T follicular helper cell (primary cell): Measurements from ENCODE around the gene ZCCHC4.
A peak's percentile ranks its signal among the peaks of the same experiment; 100 is the strongest.
"Not testable (repeated sequence)": the region's sequence is repeated elsewhere in the genome, so short reads cannot be mapped to it uniquely, and the experiment has no call there.

Experiments used
- DNase-seq: peaks from one replicate; pipeline ENCODE4 v3.0.0-alpha.2; 2020; ENCODE audit warnings: low read depth

Gene ZCCHC4

GRCh38 chr4:25320773-25321172 lies 8.2 kb downstream of the ZCCHC4 start:
- DNase-seq: no peak

DNA sequence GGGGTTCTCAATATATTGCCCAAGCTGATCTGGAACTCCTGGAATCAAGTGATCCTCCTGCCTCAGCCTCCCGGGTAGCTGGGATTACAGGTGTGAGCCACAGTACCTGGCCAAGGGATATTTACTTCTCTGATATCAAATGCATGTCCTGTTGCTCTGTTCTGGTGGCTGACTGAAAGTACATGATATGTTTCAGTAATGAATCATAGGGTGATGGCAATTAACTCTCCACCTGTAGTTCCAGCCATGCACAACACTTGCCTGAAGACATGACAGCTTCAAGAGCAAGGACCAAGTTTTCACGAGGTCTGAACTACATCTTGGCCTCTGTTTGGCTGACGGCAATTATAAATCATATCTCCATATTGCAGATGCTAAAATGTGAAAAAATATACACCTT lies 9.1 kb downstream of the ZCCHC4 start:
- no peak for DNase-seq

GRCh38 chr4:25328463-25328862 lies 15.9 kb downstream of the ZCCHC4 start:
- DNase-seq: not testable (repeated sequence)

DNA sequence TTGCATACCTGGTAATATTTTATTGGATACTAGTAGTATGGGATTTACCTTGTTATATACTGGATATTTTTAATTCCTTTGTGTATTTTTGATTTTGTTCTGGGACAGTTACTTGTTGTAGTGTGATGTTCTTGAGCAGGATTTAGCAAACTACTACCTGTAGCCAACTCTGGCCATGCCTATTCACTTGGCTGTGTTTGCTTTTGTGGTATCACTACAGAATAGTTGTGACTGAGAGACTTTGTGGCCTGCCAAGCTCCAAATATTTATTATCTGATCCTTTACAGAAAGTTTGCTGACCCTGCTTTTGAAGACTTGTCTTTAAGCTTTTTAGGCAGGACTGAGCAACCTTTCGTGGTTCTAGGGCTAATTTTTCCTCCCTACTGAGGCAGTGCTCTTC lies 17.8 kb downstream of the ZCCHC4 start:
- DNase-seq: no peak

DNA sequence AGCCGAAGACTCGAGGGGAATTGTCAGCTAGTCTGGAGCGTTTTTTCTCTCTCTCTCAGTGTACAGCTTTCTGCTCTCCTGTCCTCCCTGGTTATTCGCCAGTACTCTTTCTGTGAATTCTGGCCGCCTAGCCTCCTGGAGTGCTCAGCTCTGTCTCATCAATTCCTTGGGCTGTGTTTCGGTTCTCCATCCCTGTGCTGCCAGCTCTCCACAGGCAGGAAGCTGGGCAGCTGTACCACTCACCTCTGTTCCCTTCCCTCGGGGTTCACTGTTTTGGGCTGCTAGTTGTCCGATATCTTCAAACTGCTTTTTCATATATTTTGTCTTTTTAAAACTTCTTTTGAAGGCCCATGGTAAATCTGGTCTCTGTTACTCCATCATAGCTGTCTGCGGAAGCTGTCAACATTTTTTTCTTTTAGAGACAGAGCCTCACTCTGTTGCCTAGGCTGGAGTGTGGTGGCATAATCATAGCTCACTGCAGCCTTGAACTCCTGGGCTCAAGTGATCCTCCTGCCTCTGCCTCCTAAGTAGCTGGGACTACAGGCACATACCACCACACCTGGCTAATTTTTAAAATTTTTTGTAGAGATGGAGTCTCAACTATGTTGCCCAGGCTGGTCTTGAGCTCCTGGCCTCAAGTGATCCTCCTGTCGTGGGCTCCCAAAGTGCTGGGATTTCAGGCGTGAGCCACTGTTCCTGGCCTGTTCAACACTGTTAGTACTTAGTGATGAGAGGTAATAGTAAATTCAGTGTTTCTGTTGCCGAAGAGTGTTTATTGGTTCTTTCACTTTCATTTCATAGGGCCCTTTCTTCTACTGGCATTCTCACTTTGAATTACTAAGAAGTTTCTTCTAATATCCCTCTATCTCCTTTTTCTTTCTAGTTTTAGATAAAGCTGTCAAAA lies 18.6 kb downstream of the ZCCHC4 start:
- no peak for DNase-seq

DNA sequence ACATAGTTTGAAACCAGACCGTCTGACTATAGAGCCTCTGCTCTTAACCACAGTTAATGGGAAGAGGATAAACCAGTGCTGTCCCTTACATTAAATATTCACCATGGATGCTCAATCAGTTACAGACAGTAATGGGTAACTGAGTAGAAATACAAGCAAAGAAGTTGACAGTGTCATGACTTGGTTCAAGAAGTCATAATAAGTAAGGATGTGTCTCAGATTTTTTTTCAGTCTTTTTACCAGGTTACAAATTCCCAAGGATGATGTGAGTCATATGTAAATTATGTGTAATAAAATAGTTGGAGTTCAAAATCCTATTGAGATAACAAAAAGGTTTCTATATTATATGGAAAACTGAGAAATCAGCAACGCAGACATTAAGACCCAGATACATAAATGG lies 31.1 kb downstream of the ZCCHC4 start:
- DNase-seq: no peak

DNA sequence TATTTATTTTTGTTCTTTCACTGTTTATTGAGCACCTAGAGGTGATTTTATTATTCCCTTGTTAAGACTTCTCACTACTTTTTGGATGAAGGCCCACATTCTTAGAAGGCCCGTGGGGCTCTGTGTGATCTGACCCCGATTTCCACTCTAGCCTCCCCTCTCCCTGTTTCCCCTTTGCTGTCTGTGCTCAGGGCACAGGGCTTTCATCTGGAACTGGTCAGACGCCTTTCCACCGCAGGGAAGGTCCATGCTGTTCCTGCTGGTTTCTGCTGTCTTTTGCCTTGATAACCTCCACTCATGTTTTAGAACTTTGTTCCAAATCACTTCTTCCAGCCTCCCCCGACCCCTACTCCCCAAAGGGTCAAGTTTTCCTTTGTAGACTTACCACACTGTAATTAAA lies 33.2 kb downstream of the ZCCHC4 start:
- DNase-seq: no peak

DNA sequence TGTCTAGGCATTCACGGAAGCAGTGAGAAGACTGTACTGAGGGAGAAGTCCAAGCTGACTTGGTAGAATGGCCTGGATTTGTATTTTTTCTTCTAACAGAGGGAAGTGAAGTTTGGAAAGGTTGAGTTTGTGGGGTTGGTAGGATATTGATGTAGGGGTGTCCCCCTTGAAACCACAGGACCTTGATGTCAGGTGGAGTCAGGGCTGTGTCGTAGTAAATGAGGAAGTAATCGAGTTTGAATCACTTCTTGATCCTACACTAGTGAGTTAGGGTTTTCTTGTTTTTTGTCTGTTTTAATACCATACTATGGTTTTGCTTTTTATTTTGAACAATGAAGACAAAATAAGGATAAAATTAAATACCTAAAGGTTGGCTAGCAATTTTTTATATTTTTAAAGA lies 34.3 kb downstream of the ZCCHC4 start:
- no peak for DNase-seq

GRCh38 chr4:25347473-25347872 lies 34.9 kb downstream of the ZCCHC4 start:
- DNase-seq: no peak

GRCh38 chr4:25347971-25348370 lies 35.4 kb downstream of the ZCCHC4 start:
- no peak for DNase-seq

DNA sequence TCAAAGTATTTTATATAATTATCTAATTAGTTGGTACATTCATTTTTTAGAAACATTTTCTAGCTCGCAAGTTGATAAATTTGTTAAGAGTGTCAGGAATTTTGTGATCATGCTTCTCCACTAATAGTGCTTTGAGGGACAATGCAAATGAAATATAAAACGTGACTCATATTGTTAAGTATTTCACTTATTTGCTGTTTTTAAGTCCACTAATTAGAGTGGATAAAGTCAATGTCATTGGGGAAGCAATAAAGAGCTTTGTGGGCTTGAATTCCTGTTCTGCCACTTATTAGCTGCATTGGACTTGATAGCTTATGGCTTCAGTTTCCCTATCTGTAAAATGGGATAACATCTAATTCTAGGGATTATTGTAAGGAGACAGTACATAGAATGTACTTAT lies 38.0 kb downstream of the ZCCHC4 start:
- no peak for DNase-seq

GRCh38 chr4:25351777-25352416 lies 39.3 kb downstream of the ZCCHC4 start:
- DNase-seq: no peak

GRCh38 chr4:25356068-25356467 lies 43.5 kb downstream of the ZCCHC4 start:
- no peak for DNase-seq

GRCh38 chr4:25358515-25359275 lies 46.1 kb downstream of the ZCCHC4 start:
- no peak for DNase-seq

- no peak for DNase-seq
Measured at GRCh38 chr4:25361253-25361652, 48.7 kb downstream of the ZCCHC4 start.

- DNase-seq: no peak
Measured at GRCh38 chr4:25367004-25367621, 54.5 kb downstream of the ZCCHC4 start.

DNA sequence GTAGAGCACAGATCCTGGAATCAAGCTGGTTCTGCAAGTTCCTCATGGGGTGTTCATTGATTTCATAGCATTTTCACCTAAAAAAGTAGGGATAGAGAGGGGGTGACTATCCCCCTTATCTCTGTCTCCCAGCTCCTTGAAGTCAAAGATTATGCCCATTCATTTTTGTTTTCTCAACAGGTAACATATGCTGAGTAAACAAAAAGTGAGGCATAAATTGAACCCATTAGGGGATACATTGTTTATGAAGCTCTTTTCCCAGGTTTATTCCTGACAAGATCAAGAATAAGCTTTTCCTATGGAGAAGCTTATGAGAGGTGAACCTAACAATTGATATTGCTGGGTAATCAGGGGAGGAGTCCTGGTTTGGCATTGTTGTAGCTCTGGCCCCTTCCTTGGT lies 55.3 kb downstream of the ZCCHC4 start:
- DNase-seq: no peak

- DNase-seq: no peak
Measured at GRCh38 chr4:25368315-25368714, 55.7 kb downstream of the ZCCHC4 start.

DNA sequence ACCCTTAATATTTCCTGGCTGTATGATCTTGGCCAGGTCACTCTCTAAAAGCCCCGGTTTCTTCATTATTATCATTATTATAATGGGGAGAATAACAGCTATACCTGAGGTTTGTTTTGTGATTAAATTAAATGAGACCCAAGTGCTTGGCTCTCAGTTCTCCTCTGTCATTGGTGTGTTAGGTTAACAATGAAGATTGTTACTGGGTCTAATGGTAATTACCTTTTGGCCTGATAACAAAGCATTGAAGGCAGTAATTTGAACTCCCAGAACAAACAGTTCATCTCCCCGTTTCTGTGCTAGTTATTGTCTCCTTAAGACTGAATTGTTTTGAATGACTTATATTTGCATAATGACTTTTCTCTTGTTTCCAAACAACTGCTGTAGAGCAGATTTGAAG lies 57.7 kb downstream of the ZCCHC4 start:
- no peak for DNase-seq

DNA sequence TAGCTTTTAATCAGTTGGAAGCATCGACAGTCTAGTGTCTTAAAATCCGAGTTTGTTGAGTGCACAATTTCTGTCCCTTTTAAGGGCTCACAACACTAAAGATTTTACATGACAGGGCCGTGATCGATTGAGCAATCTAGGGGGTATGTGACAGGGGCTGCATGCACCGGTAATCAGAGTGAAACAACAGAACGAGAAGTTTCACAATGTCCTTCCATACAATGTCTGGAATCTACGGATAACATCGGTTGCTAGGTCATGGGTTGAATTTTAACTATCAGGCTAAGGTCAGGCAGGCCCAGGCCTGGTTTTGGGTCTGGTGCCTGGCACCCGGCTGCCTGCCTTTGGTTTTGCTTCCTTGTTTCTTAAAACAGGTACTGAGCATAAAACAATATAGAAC lies 60.0 kb downstream of the ZCCHC4 start:
- not testable (repeated sequence) for DNase-seq

DNA sequence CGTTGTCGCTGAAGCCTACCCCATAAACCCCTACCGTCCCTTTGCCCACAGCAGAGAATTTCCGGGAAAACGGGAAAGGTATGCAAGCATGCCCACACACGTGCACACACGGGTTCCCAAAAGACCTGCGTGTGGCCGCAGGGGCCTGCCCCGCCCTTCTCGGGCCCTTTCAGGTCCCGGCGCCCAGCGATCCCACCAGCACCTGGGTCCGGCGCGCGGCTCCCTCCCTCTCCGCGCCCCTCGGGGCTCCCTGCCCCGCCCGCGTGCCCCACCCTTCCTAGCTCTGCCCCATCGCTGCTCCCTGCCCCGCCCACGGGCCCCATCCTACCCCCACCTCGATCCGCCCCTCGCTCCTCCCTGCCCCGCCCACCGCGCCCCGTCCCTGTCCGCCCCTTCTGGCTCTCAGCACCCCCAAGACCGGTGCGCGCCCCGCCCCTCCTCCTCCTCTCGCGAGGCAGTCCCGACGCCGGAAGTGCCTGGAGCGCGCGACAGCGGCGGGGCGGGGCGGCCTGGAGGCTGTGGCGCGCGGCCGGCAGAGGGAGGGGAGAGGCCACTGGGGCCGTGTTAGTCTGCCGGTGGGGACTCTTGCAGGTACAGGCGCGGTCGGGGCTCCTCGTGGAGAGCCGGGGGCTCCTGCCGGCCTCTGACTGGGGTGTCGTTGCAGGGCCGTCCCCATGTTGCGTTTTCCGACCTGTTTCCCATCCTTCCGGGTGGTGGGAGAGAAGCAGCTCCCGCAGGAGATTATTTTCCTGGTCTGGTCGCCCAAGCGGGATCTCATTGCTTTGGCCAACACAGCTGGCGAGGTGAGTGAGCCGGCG lies 64.4 kb downstream of the ZCCHC4 start, which contains the start of gene ANAPC4:
Gene ANAPC4, plus strand, starts transcription at position 510 of the 818 bp plus-strand sequence. Its CDS starts 165 bp downstream, at position 675.
- peak; percentile 97 for DNase-seq
